ENCODE data around the gene C11orf54. TPM values are rescaled to one million over a fixed set of nuclear protein-coding genes. Genes with fewer than 3 reads are reported as not detected.

The C11orf54 gene
- total RNA-seq, 4 donors from 2014 or later: 33.3 to 71.0 (median 42.0) TPM

DNA sequence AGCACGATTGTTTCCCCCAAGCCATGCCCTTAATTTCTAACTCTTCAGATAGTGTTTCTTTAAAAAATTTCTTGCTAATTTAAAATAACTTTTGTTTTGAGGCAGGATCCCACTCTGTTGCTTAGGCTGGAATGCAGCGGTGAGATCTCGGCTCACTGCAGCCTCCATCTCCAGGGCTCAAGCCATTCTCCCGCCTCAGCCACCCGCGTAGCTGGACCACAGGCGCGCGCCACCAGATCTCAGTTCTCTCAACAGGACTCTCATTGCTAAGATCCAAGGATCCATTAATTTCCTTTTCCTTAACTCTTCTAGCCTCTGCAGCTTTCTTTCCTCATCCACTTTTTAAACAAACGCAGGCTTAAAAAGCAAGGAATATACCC is 42.3 kb downstream of the C11orf54 start:
- intact Hi-C loops (cut with DNase I; ENCODE audit: low total_unique reads) (loop anchor here (1.0 to 5.0 kb wide), 3 partner anchors 42 to 1190 kb away; partner anchors contain the start of genes C11orf54, CEP295, CWC15 and KDM4D), in situ Hi-C loops (cut with MboI; ENCODE audit: low sequenced_read_pairs in 4 of 4) (loop anchor here in 2 of 4 donors (25.0 kb wide), 1 partner anchor 704 kb away; the partner anchor contains the start of genes ANKRD49 (in 2 of the 2) and MRE11 (in 2 of the 2))
- H3K27me3 ChIP-seq: no peaks in the 10 kb centered on the region

DNA sequence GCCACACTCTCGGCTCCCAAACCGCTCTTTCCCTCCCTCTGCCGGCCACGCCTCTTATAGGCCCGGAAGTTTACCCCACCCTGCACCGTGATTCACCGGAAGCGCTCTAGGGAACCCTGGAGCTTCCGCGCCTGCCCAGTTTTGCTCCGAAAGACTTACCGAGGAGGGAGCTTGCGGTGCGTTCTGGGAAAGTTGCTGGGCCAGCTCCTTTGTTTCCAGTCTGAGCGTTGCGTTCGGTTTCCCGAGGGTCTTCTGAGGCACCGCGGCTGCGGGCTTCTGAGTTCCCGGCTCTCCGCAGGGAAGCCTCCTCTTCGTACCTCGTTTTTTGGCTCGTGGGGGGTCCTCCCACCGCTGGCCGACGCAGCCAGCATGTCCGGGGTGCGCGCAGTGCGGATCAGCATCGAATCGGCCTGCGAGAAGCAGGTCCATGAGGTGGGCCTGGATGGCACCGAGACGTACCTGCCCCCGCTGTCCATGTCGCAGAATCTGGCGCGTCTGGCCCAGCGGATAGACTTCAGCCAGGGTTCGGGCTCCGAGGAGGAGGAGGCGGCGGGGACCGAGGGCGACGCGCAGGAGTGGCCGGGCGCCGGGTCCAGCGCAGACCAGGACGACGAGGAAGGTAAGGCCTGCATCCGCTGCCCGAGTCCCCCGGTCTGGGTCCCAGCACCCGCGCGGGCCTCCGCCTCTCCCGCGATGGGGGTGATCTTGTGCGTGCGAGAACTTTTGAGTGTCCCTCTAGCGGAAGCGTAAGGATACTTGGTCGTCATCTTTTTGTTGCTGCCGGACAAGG is 42.9 kb downstream of the C11orf54 start, which contains the start of gene MED17:
MED17 (plus strand) TSS at position 138 of the 790 bp plus-strand sequence; CDS start at position 370, 232 bp downstream.
- no peaks in the 10 kb centered on the region for H3K9me3 ChIP-seq
- peak; percentile 79 for TF ChIP-seq POLR2A (IDR thresholded peaks at IDR 0.05)
- TF ChIP-seq, protein P1, sequence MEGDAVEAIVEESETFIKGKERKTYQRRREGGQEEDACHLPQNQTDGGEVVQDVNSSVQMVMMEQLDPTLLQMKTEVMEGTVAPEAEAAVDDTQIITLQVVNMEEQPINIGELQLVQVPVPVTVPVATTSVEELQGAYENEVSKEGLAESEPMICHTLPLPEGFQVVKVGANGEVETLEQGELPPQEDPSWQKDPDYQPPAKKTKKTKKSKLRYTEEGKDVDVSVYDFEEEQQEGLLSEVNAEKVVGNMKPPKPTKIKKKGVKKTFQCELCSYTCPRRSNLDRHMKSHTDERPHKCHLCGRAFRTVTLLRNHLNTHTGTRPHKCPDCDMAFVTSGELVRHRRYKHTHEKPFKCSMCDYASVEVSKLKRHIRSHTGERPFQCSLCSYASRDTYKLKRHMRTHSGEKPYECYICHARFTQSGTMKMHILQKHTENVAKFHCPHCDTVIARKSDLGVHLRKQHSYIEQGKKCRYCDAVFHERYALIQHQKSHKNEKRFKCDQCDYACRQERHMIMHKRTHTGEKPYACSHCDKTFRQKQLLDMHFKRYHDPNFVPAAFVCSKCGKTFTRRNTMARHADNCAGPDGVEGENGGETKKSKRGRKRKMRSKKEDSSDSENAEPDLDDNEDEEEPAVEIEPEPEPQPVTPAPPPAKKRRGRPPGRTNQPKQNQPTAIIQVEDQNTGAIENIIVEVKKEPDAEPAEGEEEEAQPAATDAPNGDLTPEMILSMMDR (IDR thresholded peaks at IDR 0.05 in 4 of 5, conservative IDR thresholded peaks at IDR 0.05 in 1 of 5): peak in 4 of 5 experiments; percentile 38 to 53 (median 44)
- peak; percentile 99 for ATAC-seq
- DNase-seq: peak; percentile 88
- H3K4me3 ChIP-seq: peak within 1 kb of the TSS; percentile 73 to 98 (median 91)
- peaks cover 0 to 15% of the 10 kb centered on the region in 2 donors for H3K36me3 ChIP-seq
- H3K27me3 ChIP-seq: no peaks in the 10 kb centered on the region
- intact Hi-C loops (cut with DNase I; ENCODE audit: low total_unique reads): loop anchor here (1.0 to 5.0 kb wide), 3 partner anchors 43 to 1189 kb away; partner anchors contain the start of genes C11orf54, CEP295, CWC15 and KDM4D
- H3K4me1 ChIP-seq: peaks cover 27 to 35% of the 10 kb centered on the region in 2 donors
- peak within 1 kb of the TSS; percentile 91 to 94 (median 94) for H3K27ac ChIP-seq
- in situ Hi-C loops (cut with MboI; ENCODE audit: low sequenced_read_pairs in 4 of 4): loop anchor here in 2 of 4 donors (25.0 kb wide), 1 partner anchor 703 kb away; the partner anchor contains the start of genes ANKRD49 (in 2 of the 2) and MRE11 (in 2 of the 2)

More for the DNA sequence above, 42.3 kb downstream of the C11orf54 start:
- Histone ChIP-seq H3K9me3 (no peaks in the 10 kb centered on the region), H3K27ac (peak overlapping the region; percentile 91 to 94 (median 94)), H3K4me3 (peak overlapping the region; percentile 73 to 98 (median 91)), H3K36me3 (peaks cover 0 to 10% of the 10 kb centered on the region in 2 donors), H3K4me1 (peaks cover 27 to 35% of the 10 kb centered on the region in 2 donors)
- TF ChIP-seq POLR2A (IDR thresholded peaks at IDR 0.05): no peak
- TF ChIP-seq, protein P1 (IDR thresholded peaks at IDR 0.05 in 4 of 5, conservative IDR thresholded peaks at IDR 0.05 in 1 of 5): no peak
- ATAC-seq (peak; percentile 28 to 40), DNase-seq (no peak)

DNA sequence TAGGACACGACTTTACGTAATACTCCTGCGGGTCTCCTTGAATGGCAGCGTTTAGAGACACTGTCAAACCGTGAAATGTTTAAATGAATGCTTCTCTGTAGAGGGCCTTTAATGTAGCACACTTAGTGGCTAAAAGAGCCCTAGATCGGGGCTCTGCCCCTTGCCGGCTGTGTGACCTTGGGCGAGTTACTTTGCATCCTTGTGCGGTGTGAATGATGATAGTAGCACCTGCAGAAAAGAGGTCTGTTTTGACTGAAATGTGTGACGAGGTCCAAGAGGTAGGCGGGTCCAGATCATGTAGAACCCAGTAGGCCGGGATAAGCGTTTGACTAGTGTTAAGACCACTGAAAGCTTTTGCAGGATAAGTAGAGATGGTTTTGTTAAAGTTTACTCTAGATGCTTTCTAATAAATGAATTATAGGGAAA is 43.5 kb downstream of the C11orf54 start:
- intact Hi-C loops (cut with DNase I; ENCODE audit: low total_unique reads) (loop anchor here (1.0 to 5.0 kb wide), 3 partner anchors 44 to 1188 kb away; partner anchors contain the start of genes C11orf54, CEP295, CWC15 and KDM4D), in situ Hi-C loops (cut with MboI; ENCODE audit: low sequenced_read_pairs in 4 of 4) (loop anchor here in 2 of 4 donors (25.0 kb wide), 1 partner anchor 702 kb away; the partner anchor contains the start of genes ANKRD49 (in 2 of the 2) and MRE11 (in 2 of the 2))
- DNase-seq (no peak), ATAC-seq (no peak)
- peak overlapping the region; percentile 91 to 94 (median 94) for H3K27ac ChIP-seq
- no peaks in the 10 kb centered on the region for H3K27me3 ChIP-seq
- H3K36me3 ChIP-seq: peaks cover 0 to 15% of the 10 kb centered on the region in 2 donors
- no peak for TF ChIP-seq POLR2A (IDR thresholded peaks at IDR 0.05)
- TF ChIP-seq, protein P1 (IDR thresholded peaks at IDR 0.05 in 4 of 5, conservative IDR thresholded peaks at IDR 0.05 in 1 of 5): no peak
- H3K9me3 ChIP-seq: no peaks in the 10 kb centered on the region
- peaks cover 27 to 35% of the 10 kb centered on the region in 2 donors for H3K4me1 ChIP-seq
- peak overlapping the region; percentile 73 to 98 (median 91) for H3K4me3 ChIP-seq

DNA sequence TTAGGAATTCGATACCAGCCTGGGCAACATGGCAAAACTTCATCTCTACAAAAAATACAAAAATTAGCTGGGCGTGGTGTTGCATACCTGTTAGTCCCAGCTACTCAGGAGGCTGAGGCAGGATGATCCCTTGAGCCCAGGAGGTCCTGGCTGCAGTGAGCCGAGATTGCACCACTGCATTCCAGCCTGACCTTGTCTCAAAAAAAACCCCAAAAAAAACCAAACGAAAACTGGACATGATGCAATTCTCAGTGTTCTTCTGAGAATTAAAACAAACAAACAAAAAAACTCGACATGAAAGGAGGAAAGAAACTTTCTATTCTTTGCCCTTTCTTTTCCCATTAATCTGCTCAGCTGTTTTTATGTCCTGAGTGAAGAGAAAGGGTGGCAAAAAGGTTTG is 50.0 kb downstream of the C11orf54 start:
- no peaks in the 10 kb centered on the region for H3K9me3 ChIP-seq
- H3K4me1 ChIP-seq: peaks cover 9 to 15% of the 10 kb centered on the region in 2 donors
- no peaks in the 10 kb centered on the region for H3K27me3 ChIP-seq
- H3K36me3 ChIP-seq: peaks cover 0 to 74% of the 10 kb centered on the region in 2 donors
- in situ Hi-C loops (cut with MboI; ENCODE audit: low sequenced_read_pairs in 4 of 4) (loop anchor here in 2 of 4 donors (25.0 kb wide), 1 partner anchor 696 kb away; the partner anchor contains the start of genes ANKRD49 (in 2 of the 2) and MRE11 (in 2 of the 2)), intact Hi-C loops (cut with DNase I; ENCODE audit: low total_unique reads) (no loop called here)
- no peak overlapping the region for H3K27ac ChIP-seq
- ATAC-seq: no peak
- TF ChIP-seq POLR2A (IDR thresholded peaks at IDR 0.05): no peak
- TF ChIP-seq, protein P1 (IDR thresholded peaks at IDR 0.05 in 4 of 5, conservative IDR thresholded peaks at IDR 0.05 in 1 of 5): no peak
- H3K4me3 ChIP-seq: no peak overlapping the region
- DNase-seq: no peak

Data from gastrocnemius medialis (tissue), 4 donors.